ENCODE data around the gene GRM7.

GRCh38 chr3:7207928-7208327, 347.0 kb downstream of the GRM7 start:
- TF ChIP-seq CTCF (IDR thresholded peaks at IDR 0.05; ENCODE audit: poor library complexity, severe bottlenecking) = no peak
- TF ChIP-seq EZH2 (IDR thresholded peaks at IDR 0.05; ENCODE audit: borderline replicate concordance, insufficient read depth, low read length, poor library complexity, severe bottlenecking) = no peak
- TF ChIP-seq REST (IDR thresholded peaks at IDR 0.05; ENCODE audit: borderline replicate concordance) = no peak
- no peak for TF ChIP-seq EP300 (conservative IDR thresholded peaks at IDR 0.05; ENCODE audit: poor library complexity, severe bottlenecking)
